Hematopoietic multipotent progenitor cell treated with erythropoietin and hydrocortisone succinate and interleukin-3 and kit ligand, for 6 days (in vitro differentiated cells): ENCODE data around the gene SLC6A6.

Experiments used
- DNase-seq: peaks from one replicate; pipeline ENCODE4 v3.0.0-alpha.2; 2015

SLC6A6 gene

GRCh38 chr3:14472471-14473351 lies 70.3 kb downstream of the SLC6A6 start:
- peak; percentile 10 for DNase-seq

- no peak for DNase-seq
These were observed 71.0 kb downstream of the SLC6A6 start for GRCh38 chr3:14473411-14473891.

GRCh38 chr3:14474363-14475081 lies 72.1 kb downstream of the SLC6A6 start:
- no peak for DNase-seq

GRCh38 chr3:14475621-14476020 lies 73.2 kb downstream of the SLC6A6 start:
- DNase-seq, result no peak

GRCh38 chr3:14476583-14477265 lies 74.3 kb downstream of the SLC6A6 start:
- DNase-seq, result no peak

- DNase-seq, result no peak
These were observed 75.0 kb downstream of the SLC6A6 start for GRCh38 chr3:14477311-14477935.

- no peak for DNase-seq
These were observed 76.6 kb downstream of the SLC6A6 start for GRCh38 chr3:14478956-14479550.

- DNase-seq, result no peak
These were observed 77.2 kb downstream of the SLC6A6 start for GRCh38 chr3:14479591-14479990.

- DNase-seq, result no peak
These were observed 78.0 kb downstream of the SLC6A6 start for GRCh38 chr3:14480207-14481017.

GRCh38 chr3:14481018-14481645 lies 78.7 kb downstream of the SLC6A6 start:
- DNase-seq, result no peak

GRCh38 chr3:14481646-14482036 lies 79.2 kb downstream of the SLC6A6 start:
- no peak for DNase-seq

GRCh38 chr3:14482271-14482721 lies 79.9 kb downstream of the SLC6A6 start:
- no peak for DNase-seq

GRCh38 chr3:14483286-14483685 lies 80.9 kb downstream of the SLC6A6 start:
- no peak for DNase-seq

- no peak for DNase-seq
These were observed 82.3 kb downstream of the SLC6A6 start for GRCh38 chr3:14484741-14485140.

GRCh38 chr3:14485981-14486380 lies 83.6 kb downstream of the SLC6A6 start:
- no peak for DNase-seq

- DNase-seq, result no peak
These were observed 84.1 kb downstream of the SLC6A6 start for GRCh38 chr3:14486460-14486859.

GRCh38 chr3:14487086-14487485 lies 84.7 kb downstream of the SLC6A6 start:
- no peak for DNase-seq

- DNase-seq, result no peak
These were observed 85.4 kb downstream of the SLC6A6 start for GRCh38 chr3:14487821-14488220.

GRCh38 chr3:14488286-14489041 lies 86.1 kb downstream of the SLC6A6 start:
- no peak for DNase-seq

GRCh38 chr3:14489641-14490040 lies 87.2 kb downstream of the SLC6A6 start:
- DNase-seq, result no peak
